OCI-LY3 (cell line): ENCODE measurements around the gene UNC50.

Experiments used
- EZH2phosphoT487 ChIP-seq: fragments of 200-600 bp; shearing (Covaris generic); IDR thresholded peaks from 2 replicates; pipeline ENCODE4 v1.6.1; 2018; ENCODE audit warnings: antibody characterized with exemption, mixed run types, low read depth
- TF ChIP-seq, protein P1 (sequence below): fragments of 200-600, 300-600 bp; sonication (generic); IDR thresholded peaks from 2 replicates; pipeline ENCODE4 v1.5.1; 2014; ENCODE audit warnings: antibody characterized with exemption, low read length, low read depth

DNA sequence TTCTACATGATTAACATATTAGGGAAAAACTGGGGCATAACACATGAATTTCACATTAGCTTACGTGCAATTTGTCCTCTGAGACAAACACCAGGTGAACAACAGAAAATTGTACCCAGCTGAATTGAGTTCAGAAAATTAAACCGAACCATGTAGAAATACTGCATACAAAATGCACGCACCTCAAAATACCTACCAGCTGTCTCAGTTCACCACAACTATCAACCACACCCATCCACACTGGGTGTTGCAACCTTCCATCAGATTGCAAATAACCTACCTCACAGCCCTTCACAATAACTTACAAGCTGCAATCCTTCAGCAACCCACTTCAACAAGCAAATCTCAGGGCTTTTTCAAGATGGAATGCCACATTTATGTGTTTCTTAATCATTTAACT, 55.9 kb downstream of the UNC50 start:
- TF ChIP-seq, protein P1, sequence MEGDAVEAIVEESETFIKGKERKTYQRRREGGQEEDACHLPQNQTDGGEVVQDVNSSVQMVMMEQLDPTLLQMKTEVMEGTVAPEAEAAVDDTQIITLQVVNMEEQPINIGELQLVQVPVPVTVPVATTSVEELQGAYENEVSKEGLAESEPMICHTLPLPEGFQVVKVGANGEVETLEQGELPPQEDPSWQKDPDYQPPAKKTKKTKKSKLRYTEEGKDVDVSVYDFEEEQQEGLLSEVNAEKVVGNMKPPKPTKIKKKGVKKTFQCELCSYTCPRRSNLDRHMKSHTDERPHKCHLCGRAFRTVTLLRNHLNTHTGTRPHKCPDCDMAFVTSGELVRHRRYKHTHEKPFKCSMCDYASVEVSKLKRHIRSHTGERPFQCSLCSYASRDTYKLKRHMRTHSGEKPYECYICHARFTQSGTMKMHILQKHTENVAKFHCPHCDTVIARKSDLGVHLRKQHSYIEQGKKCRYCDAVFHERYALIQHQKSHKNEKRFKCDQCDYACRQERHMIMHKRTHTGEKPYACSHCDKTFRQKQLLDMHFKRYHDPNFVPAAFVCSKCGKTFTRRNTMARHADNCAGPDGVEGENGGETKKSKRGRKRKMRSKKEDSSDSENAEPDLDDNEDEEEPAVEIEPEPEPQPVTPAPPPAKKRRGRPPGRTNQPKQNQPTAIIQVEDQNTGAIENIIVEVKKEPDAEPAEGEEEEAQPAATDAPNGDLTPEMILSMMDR: no peak
- no peak for TF ChIP-seq EZH2phosphoT487
